GM21786 (cell line): ENCODE data around the gene LSM4.

ENCODE experiments used
- ATAC-seq: cut with Tn5 transposase; IDR thresholded peaks from one replicate; pipeline ENCODE4 v1.9.1; 2021; ENCODE audit not compliant: unreplicated experiment

The LSM4 gene

GRCh38 chr19:18292810-18293641 is 29.9 kb downstream of the LSM4 start:
- no peak for ATAC-seq

- no peak for ATAC-seq
These were observed 30.4 kb downstream of the LSM4 start for GRCh38 chr19:18292462-18292809.

GRCh38 chr19:18291590-18292461 is 31.1 kb downstream of the LSM4 start:
- ATAC-seq, result peak; percentile 45

- peak; percentile 12 for ATAC-seq
These were observed 31.8 kb downstream of the LSM4 start for GRCh38 chr19:18291019-18291524.

- peak; percentile 34 for ATAC-seq
These were observed 32.4 kb downstream of the LSM4 start for GRCh38 chr19:18290302-18291018.

GRCh38 chr19:18289471-18290301 is 33.2 kb downstream of the LSM4 start:
- no peak for ATAC-seq

DNA sequence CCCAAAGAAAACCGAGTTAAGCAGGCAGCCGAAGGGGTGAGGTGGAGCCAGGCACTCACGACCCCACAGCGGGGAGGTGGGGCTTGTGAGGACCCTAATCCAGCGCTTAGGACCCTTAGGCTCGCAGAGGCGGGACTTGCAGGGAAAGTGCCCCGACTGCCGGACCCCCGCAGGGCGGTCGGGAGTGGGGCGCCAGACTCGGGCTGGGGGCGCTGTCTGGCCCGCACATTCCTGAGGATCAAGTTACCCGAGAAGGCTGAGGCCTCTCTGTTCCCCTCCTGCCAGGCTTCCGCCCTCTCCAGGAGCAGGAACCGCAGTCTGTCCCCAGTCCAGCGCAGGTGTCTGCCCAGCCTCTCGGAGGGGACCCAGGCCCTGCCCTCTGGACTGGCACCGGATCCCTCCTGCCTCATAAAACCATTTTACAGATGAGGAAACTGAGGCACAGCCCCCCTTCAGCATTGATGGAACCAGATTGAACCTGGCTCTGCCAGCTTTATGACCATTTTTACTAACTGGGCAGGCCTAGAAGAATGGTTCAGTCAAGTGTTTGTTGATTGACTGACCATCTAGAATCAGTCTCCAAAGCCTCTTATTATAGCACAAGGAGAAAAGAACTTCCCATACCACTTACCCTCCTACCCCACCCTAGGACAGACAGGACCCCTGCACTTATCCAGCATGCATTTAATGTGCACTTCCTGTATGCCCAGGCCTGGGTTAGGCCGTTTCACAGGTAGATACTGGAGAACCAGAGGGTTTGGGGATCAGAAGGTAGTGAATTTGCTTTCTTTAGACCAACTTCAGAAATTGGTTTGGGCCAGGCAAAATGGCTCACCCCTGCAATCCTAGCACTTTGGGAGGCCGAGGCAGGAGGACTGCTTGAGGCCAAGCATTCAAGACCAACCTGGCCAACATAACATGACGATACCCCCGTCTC is 34.8 kb downstream of the LSM4 start:
- no peak for ATAC-seq

GRCh38 chr19:18286973-18287635 is 35.8 kb downstream of the LSM4 start:
- ATAC-seq, result no peak

DNA sequence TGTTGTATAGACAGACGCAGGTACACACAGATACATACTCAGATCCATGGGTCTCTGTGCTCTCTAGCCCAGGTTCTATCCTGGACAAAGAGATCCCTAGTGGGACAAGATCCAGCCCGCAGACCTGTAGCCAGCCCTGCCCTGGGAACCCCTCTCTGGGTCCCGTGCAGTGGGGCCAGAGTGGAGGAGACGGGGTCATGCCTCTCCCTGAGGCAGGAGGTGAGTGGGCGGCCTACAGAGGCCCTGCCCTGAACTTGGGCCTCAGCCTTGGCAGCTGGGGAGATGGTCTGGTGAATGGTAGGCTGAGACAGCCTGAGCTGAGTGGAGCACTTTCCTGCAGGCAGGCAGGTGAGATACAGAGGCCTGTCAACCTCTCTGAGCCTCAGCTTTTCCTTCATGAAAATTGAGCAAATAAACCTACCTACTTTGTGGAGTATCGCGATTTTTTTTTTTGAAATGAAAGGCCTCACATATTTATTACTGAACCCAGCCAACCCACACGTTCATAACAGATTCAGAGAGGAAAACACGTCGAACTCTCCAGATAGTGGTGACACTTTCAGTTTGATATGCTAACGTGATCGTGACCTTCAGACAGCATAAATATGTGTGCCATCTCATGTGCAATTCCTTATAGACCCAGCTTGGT is 38.0 kb downstream of the LSM4 start:
- no peak for ATAC-seq

DNA sequence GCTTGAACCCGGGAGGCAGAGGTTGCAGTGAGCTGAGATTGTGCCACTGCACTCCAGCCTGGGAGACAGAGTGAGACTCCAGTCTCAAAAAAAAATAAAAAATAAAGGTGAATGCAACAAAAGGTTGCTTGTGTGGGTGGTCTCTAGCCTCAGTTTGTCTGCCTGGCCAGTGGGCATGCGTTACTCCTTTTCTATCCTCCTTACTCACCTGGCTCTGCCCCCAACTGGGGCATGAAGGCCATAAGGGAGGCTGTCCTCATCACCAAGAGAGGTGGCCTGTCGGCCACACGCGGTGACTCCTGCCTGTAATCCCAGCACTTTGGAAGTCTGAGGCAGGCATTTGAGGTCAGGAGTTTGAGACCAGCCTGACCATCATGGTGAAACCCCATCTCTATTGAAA is 39.5 kb downstream of the LSM4 start:
- no peak for ATAC-seq

- no peak for ATAC-seq
These were observed 40.1 kb downstream of the LSM4 start for GRCh38 chr19:18282788-18283141.

- ATAC-seq, result peak; percentile 31
These were observed 40.7 kb downstream of the LSM4 start for GRCh38 chr19:18282021-18282787.

DNA sequence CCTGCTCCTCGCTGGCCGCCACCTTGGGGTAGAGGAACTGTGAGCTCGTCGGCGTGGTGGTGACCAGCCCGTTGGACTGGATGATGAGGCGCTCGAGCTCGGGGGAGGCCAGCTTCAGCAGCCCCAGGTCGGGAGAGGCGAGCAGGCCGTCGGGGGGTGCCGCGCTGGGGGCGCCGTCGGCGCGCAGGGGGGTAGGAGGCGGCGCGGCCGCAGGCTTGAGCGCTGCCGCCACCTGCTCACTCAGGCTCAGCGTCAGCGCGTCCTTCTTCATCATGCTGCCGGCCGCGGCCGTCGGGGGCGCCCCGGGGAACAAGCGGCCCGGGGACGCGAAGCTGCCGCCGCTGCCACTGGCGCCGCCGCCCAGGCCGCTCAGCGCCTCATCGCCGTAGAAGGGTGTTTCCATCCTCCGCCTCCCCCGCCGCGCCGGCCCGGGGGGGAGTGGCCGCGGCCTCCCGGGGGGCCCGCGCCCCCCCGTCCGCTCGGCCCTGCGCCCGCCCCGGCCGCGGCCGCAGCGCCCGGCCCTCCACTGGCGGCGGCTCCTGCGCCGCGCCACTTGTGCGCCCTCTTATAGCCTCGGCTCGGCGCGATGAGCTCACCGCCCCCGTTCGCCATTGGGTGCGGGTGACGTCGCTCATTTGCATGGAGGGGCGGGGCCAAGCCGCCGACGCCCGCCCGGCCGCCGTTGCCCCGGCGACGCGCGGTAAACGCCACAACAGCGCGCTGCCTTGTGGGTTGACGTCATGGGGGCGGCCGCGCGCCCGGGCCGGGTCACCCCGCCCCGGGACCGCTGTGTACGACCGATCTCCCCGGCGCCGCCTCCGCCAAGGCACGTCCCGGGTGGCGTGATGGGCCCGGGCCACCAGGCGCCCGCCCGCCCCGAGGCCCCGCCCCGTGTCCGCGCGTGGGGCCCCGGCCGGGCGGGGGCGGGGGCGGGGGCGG is 41.5 kb downstream of the LSM4 start, which contains the start of gene JUND:
Gene JUND, minus strand, starts transcription at position 541 of the 939 bp plus-strand sequence. Its CDS starts 138 bp downstream, at position 403.
- ATAC-seq, result peak; percentile 55

GRCh38 chr19:18280247-18281081 is 42.4 kb downstream of the LSM4 start:
- ATAC-seq, result no peak

DNA sequence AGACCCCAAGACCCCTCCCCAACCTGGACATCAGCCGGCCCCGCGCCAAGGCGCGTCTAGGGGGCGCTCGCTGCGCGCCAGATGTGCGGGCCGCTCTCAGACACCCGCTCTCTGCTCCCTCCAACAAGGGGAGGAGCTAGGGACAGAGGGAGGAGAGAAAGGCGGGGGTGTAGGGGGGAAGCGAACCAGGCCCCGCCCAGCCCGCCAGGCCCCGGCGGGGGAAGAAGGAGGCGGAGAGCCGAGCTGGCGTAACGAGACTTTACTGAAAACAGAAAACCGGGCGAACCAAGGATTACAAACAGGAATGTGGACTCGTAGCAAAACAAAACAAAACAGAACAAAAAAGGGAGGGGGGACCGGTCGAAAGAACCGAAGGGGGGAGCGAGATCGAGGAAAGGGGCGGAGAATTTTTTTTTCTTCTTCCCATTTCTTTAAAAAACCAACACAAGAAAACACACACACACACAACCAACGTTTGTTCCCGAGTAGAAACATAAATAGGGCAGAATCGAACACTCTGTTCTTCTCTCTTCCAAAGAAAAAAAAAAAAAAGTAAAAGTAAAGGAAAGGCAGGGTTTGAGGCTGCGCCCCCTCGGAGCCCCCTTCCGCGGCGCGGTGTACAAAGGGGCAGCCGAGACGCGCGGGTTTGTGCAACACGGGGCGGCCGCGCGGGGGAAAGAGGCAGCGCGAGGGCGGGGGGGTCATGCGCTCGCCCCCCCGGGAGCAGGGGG is 43.2 kb downstream of the LSM4 start:
- ATAC-seq, result no peak
